T-helper 2 cell treated with Interferon-gamma antibody and Interleukin-4, amounts not matched to agents 5 μg/mL and 100 μg/mL, for 36 hours (primary cell): ENCODE data around the gene RNF220.

ENCODE experiments used
- DNase-seq: peaks from one replicate; pipeline ENCODE4 v3.0.0; 2021; ENCODE audit warnings: low spot score
- H3K27ac Mint-ChIP-seq: one replicate; pipeline ENCODE4 v1.8.0; 2021; ENCODE audit warnings: mild to moderate bottlenecking, mixed read lengths
- H3K27me3 Mint-ChIP-seq: one replicate; pipeline ENCODE4 v1.8.0; 2021; ENCODE audit warnings: low read depth, mixed read lengths
- H3K36me3 Mint-ChIP-seq: one replicate; pipeline ENCODE4 v1.8.0; 2021; ENCODE audit warnings: low read depth, mixed read lengths
- H3K4me1 Mint-ChIP-seq: one replicate; pipeline ENCODE4 v1.8.0; 2021; ENCODE audit warnings: low read depth, mixed read lengths
- H3K4me3 Mint-ChIP-seq: one replicate; pipeline ENCODE4 v1.8.0; 2022; ENCODE audit warnings: mild to moderate bottlenecking, moderate library complexity, mixed read lengths
- H3K9me3 Mint-ChIP-seq: one replicate; pipeline ENCODE4 v1.8.0; 2021; ENCODE audit warnings: mixed read lengths

Gene RNF220

DNA sequence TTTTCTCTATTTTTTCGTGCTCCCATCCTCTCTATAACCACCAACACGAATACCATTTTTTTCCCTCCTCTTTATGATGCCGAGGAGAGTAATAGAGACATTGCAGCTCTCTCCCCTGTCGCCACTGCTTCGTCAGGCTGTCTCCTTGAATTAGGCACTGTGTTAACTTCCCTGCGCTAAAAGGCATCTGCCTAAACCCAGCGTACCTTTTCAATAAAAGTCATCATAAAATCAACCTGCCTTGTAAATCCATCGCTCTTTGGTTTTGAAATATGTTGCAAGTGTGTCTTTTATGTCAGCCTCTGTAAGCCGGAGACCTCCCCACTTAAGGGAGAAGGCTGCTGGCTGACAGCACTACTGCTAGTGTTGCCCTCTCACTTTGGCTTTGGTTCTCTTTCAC lies 8.7 kb downstream of the RNF220 start:
- H3K27me3 Mint-ChIP-seq, result peaks cover 28% of the 10 kb centered on the region
- no peaks in the 10 kb centered on the region for H3K9me3 Mint-ChIP-seq
- peaks cover 6% of the 10 kb centered on the region for H3K4me1 Mint-ChIP-seq
- no peak overlapping the region for H3K4me3 Mint-ChIP-seq
- H3K36me3 Mint-ChIP-seq, result no peaks in the 10 kb centered on the region
- H3K27ac Mint-ChIP-seq, result no peak overlapping the region
- DNase-seq, result no peak

DNA sequence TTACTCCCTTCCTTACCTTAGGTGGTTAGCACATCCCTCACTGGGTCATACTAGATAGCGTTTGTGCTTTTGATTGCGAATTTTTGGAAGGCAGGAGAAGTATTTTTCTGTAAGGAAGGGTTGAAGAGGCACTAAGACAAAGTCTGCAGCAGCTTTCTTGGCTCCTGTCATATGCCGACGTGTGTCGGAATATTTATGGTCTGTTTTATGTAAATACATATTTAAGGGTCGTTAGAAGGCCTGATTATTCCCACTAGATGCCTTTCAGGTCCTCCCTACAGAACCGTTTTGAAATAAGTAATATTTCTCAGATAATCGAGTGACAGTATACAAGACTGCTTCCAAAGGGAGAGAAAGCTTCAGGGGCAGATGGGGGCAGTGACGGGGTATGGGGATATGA lies 10.0 kb downstream of the RNF220 start:
- no peak overlapping the region for H3K4me3 Mint-ChIP-seq

DNA sequence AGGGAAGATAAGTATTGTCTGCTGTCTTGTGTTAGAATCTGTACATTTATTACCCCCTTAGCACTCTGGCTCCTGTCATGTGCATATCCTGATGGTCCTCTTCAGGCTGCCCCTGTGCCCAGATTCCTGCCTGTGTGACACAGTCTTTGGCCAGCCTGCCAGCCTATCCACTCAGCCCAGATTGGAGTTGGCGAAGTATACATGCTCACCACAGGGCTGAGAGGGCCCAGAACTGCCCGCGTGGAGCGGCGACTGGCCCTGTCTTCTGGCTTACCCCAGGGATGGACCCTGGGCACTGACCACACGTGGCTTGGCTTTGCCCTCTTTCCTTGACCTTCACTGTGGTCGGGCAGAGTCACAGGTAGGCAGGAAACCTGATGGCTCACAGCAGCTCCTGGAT lies 11.4 kb downstream of the RNF220 start:
- Mint-ChIP-seq H3K27ac (no peak overlapping the region), H3K27me3 (peaks cover 53% of the 10 kb centered on the region), H3K4me1 (no peaks in the 10 kb centered on the region), H3K4me3 (no peak overlapping the region), H3K9me3 (no peaks in the 10 kb centered on the region), H3K36me3 (no peaks in the 10 kb centered on the region)
- no peak for DNase-seq

More for the DNA sequence above, 10.0 kb downstream of the RNF220 start:
- no peaks in the 10 kb centered on the region for H3K4me1 Mint-ChIP-seq
- peaks cover 39% of the 10 kb centered on the region for H3K27me3 Mint-ChIP-seq
- H3K36me3 Mint-ChIP-seq, result no peaks in the 10 kb centered on the region
- no peaks in the 10 kb centered on the region for H3K9me3 Mint-ChIP-seq
- H3K27ac Mint-ChIP-seq, result no peak overlapping the region
- DNase-seq, result no peak

DNA sequence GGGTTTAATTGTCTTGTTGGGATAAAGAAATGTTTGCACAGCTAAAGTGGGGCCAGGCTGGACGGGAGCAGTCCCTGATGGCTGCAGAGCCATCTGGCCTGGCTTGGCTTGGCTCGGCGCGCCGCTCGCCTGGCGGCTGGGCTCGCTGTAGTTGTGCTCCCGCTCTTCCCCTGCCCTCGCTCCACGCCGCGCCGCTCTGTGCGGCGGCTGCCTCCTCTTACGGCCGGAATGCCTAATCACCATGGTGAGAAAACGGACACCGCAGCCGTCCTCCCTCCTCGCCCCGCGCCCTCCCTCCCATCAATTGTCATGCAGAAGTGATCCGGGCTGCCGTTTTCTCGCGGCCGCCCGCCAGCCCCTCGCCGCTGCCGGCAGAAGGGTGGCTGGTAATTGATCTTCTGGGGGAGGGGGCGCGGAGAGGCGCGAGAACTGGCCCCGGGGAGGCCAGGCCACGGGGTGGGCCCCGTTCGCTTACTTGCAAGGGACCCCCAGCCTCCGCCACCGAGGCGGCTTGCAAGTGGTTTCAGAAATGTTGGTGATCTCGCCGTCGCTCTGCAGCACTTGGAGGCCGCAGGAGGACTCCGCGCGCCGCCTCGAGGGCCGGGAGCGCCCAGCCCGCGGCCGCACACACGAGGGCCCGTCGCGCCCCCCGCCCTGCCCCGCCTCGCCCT lies 12.4 kb downstream of the RNF220 start:
- Mint-ChIP-seq H3K4me1 (no peaks in the 10 kb centered on the region), H3K27me3 (peaks cover 62% of the 10 kb centered on the region), H3K9me3 (no peaks in the 10 kb centered on the region), H3K36me3 (no peaks in the 10 kb centered on the region), H3K27ac (no peak overlapping the region), H3K4me3 (no peak overlapping the region)
- no peak for DNase-seq

DNA sequence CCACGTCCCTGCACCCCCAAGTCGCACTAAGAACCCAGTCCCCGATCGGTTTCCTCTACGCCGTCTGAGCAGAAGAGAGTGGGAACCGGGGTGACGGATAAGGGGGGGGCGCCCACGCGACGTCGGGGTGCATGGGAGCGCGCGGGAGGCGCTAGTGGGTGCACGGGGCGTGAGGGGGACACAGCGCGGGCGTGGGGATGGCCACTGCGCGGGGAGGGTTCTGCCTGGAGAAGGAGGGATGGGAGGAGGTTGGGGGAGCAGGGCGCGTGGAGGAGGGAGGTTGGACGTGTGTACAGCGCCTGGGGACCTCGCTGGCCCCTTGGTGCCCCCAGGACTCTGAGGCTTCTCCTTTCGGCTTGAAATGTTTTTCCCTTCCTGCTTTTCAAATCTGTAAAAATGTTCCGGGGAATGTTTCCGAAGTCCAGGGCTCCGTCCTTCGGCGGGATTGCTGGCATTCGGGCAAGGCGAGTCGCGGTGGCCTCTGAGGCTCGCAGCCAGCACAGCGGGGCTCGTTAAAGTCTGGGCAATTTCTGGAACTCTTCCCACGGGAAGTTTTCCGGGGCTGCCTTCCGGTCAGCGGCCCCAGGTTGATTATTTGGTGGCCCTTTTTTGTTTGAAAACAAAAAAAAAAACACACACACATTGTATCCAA lies 13.1 kb downstream of the RNF220 start:
- Mint-ChIP-seq H3K27me3 (peaks cover 69% of the 10 kb centered on the region), H3K4me3 (no peak overlapping the region), H3K36me3 (no peaks in the 10 kb centered on the region), H3K4me1 (no peaks in the 10 kb centered on the region), H3K27ac (no peak overlapping the region), H3K9me3 (no peaks in the 10 kb centered on the region)
- DNase-seq, result no peak

DNA sequence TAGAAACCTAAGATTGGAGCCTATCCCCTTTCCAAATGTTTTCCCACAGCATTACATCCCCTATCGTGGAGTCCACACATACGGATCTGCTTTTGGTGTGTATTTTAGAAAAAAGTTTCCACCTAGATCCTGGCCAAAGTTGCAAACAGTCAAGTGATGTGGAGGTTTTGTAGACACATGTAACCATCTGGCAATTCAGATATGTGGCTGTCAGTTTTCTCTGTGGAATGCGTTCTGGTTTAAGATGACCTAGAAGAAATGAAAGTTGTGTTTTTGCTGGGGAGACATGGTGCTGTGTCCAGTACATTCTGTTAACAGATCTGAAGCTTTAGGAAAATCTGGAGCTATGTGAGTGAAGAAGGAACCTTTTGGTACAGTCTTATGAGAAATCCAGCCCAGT lies 14.8 kb downstream of the RNF220 start:
- Mint-ChIP-seq H3K9me3 (no peaks in the 10 kb centered on the region), H3K27ac (no peak overlapping the region), H3K27me3 (peaks cover 80% of the 10 kb centered on the region), H3K4me1 (peaks cover 4% of the 10 kb centered on the region), H3K36me3 (no peaks in the 10 kb centered on the region), H3K4me3 (no peak overlapping the region)
- no peak for DNase-seq

DNA sequence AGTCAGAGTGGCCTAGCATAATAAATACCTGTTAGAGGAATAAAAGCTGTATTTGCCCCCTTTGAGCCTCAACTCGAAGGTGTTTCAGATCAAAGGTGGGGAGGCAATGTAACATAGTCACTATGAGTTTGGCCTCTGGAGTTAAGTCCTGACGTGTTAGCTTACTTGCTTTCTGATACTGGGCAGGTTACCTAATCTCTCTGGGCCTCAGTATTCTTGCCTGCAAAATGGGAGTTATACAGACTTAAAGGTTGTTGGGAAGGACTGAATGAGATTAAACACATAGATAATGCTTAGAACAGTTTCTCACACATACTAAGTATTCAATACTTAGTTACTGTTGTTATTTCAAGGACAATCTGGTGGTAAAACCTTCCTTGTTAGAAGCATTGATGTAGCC lies 15.5 kb downstream of the RNF220 start:
- peaks cover 4% of the 10 kb centered on the region for H3K4me1 Mint-ChIP-seq
- H3K27ac Mint-ChIP-seq, result no peak overlapping the region
- no peaks in the 10 kb centered on the region for H3K9me3 Mint-ChIP-seq
- no peak overlapping the region for H3K4me3 Mint-ChIP-seq
- no peak for DNase-seq
- H3K36me3 Mint-ChIP-seq, result no peaks in the 10 kb centered on the region
- H3K27me3 Mint-ChIP-seq, result peaks cover 86% of the 10 kb centered on the region

DNA sequence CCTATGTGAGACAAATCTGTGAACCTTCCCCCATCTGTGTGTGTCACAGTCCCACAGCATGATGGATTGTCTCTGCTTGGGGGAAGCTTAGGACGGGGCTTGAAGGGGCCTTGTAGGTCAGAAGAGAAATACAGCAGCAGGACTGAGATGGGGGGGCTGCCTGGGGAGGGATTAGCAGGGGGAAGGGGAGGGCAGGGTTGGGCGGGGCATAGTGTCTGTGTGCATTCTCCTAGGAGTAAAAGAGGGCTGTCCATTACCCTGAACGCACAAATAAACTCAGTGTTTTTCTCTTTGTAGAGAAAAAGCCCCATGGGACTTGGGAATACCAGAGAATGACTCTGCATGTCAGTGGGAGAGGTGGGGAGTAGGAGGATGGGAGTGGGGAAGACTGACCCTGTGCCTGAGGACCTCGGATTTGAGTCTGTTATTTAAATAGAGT lies 16.4 kb downstream of the RNF220 start:
- DNase-seq, result no peak
- H3K36me3 Mint-ChIP-seq, result no peaks in the 10 kb centered on the region
- H3K4me1 Mint-ChIP-seq, result peaks cover 4% of the 10 kb centered on the region
- H3K4me3 Mint-ChIP-seq, result no peak overlapping the region
- no peaks in the 10 kb centered on the region for H3K9me3 Mint-ChIP-seq
- H3K27me3 Mint-ChIP-seq, result peaks cover 86% of the 10 kb centered on the region
- no peak overlapping the region for H3K27ac Mint-ChIP-seq

DNA sequence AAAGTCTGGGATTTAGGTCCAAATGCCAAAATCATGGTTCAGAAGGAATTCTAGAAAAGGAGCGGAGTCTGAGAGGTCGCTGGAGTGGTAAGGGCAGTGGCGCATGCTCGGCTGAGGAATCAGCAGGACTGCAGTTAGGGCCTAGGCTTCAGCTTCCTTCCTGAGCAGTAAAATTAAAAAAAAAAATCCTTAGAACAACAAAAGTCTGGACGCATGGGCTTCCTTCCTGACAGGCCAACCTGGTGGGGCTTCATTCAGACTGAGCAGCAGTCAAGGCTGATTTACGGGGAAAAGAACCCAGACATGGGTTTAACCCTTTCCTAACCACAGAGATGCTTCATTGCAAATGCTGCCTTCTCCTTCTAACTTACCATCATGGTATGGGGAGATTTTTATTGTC lies 17.1 kb downstream of the RNF220 start:
- Mint-ChIP-seq H3K27me3 (peaks cover 85% of the 10 kb centered on the region), H3K27ac (no peak overlapping the region), H3K4me3 (no peak overlapping the region), H3K36me3 (no peaks in the 10 kb centered on the region), H3K4me1 (peaks cover 4% of the 10 kb centered on the region), H3K9me3 (no peaks in the 10 kb centered on the region)
- no peak for DNase-seq

DNA sequence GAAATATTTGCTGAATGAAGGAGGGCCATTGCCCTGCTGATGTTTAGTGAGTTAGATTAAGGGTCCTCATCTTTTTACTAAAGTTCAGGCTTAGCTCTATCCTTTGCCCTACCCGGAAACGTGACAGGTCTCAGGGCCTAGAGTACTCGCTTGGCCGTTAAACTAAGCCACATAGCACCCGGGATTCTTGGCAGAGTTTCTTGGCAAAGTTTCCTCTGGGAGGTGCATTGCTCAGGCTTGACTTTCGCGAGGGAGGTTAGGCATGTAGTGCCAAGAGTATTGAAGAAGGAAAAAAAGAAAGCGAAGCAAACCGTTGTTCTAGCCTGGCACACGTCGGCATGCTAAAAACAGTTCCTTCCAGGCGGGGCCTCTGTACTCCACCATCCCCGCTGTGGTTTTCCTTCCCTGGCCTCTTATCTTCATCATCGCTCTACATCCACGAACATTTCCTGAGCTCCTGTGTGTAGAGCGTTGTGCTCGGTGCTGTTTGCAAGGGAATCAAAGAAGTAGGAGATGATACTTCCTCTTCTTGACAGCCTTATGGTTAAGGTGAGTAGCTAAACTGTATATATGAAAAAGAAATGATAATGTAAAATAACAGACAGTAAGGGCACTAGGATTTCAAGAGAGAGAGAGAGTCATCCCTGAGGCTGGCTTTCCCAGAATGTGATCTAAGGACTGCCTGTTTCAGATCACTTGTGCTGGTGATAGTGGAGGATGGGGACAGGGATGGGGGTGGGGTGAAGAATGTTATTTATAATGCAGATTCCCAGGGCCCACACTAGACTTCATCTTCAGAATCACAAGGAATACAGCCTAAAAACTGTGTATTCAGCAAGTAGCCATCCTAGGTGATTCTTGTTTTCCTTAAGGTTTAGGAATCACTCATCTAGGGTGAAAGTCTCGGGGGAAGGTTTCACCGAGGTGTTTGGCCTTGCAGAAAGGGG lies 18.8 kb downstream of the RNF220 start:
- Mint-ChIP-seq H3K4me1 (peaks cover 4% of the 10 kb centered on the region), H3K27ac (no peak overlapping the region), H3K36me3 (no peaks in the 10 kb centered on the region), H3K9me3 (no peaks in the 10 kb centered on the region), H3K4me3 (no peak overlapping the region), H3K27me3 (peaks cover 90% of the 10 kb centered on the region)
- no peak for DNase-seq

DNA sequence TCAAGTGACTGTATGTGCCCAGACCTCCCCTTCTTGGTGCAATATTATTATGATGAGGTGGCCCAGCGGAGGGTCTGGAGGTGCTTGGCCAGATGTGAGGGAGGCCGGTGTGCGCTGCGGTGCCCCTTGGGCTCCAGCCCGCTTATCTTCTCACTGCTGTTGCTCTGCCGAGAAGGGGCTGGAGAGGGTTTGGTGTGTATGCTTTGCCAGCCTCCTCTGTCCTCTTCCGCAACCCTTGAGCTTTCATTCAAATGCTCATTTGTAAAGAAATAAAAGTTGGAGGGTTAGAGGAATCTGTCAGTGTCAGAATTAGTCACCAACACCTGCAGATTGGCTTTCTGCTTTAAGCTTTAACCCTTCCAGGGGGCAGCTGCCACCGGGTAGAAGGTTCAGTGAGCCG lies 19.7 kb downstream of the RNF220 start:
- H3K27me3 Mint-ChIP-seq, result peaks cover 90% of the 10 kb centered on the region
- H3K27ac Mint-ChIP-seq, result no peak overlapping the region
- DNase-seq, result no peak
- H3K36me3 Mint-ChIP-seq, result no peaks in the 10 kb centered on the region
- H3K4me3 Mint-ChIP-seq, result no peak overlapping the region
- H3K4me1 Mint-ChIP-seq, result peaks cover 4% of the 10 kb centered on the region
- no peaks in the 10 kb centered on the region for H3K9me3 Mint-ChIP-seq

DNA sequence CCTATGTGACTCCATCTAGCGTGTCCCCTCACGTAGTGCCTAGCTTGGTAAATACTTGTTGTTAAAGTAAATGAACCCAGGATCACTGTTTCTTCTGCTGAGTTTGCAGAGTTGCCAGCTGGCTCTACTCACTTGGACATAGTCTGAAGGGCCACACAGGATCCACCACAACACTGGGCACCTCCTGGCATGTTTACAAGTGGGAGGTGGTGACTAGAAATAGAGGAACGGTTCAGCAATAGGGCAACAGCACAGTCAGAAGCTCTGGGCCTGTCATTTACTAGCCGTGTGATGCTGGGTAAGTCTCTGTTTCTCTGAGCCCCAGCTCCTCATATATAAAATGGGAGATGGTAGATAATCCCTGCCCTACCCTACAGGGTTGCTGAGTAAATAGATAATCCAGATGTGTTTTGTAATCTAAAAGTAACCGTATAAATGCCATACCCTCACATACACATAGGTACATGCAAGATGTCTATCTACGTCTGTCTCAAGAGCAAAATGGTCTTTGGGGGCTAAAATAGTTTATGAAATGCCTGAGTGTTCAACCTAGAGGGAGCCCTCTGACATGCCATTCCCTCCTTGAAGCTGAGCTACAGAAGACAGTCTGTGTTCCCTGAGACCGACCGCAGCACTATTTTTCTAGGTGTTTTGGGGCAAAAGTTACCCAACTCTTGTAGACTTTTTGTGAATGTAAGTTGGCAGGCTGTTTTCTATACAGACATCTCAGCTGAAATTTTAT lies 20.5 kb downstream of the RNF220 start:
- no peak for DNase-seq
- Mint-ChIP-seq H3K27ac (no peak overlapping the region), H3K4me3 (no peak overlapping the region), H3K4me1 (peaks cover 4% of the 10 kb centered on the region), H3K27me3 (peaks cover 82% of the 10 kb centered on the region), H3K9me3 (no peaks in the 10 kb centered on the region), H3K36me3 (no peaks in the 10 kb centered on the region)

DNA sequence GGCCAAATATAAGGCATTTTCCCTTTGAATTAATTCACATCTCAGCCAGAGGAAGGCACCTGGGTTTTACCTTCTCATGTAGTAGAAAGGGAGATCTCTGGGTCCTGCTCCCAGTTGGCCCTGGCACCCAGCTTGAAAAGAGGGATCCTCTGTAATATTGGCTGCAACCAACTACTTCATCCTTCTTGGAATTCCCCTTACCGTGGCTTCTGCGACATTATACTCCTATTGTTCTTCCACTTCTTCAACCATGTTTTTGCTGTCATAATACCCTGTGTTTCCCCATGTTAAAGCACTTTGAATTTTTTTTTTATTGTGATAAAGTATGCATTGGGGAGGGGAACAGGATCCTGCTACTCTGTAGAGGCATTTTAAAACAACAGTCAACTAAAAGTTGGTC lies 26.8 kb downstream of the RNF220 start:
- no peaks in the 10 kb centered on the region for H3K36me3 Mint-ChIP-seq
- H3K27ac Mint-ChIP-seq, result no peak overlapping the region

More for the DNA sequence above, 26.8 kb downstream of the RNF220 start:
- H3K27me3 Mint-ChIP-seq, result peaks cover 32% of the 10 kb centered on the region
- no peaks in the 10 kb centered on the region for H3K9me3 Mint-ChIP-seq
- DNase-seq, result no peak
- H3K4me1 Mint-ChIP-seq, result no peaks in the 10 kb centered on the region
- H3K4me3 Mint-ChIP-seq, result no peak overlapping the region
